DND-41 (cell line): ENCODE data around the gene TAF1L.

Experiments used
- CTCF ChIP-seq: IDR thresholded peaks from 2 replicates; pipeline ENCODE4 v1.5.1; 2012; ENCODE audit warnings: borderline replicate concordance, low read length, moderate library complexity, mild to moderate bottlenecking; ENCODE audit not compliant: poor library complexity, severe bottlenecking; ENCODE audit errors: extremely low read depth
- EZH2 ChIP-seq: IDR thresholded peaks from 3 replicates; pipeline ENCODE4 v1.6.1; 2012; ENCODE audit warnings: borderline replicate concordance, low read depth, mild to moderate bottlenecking, moderate library complexity, low read length, inconsistent platforms; ENCODE audit not compliant: severe bottlenecking

DNA sequence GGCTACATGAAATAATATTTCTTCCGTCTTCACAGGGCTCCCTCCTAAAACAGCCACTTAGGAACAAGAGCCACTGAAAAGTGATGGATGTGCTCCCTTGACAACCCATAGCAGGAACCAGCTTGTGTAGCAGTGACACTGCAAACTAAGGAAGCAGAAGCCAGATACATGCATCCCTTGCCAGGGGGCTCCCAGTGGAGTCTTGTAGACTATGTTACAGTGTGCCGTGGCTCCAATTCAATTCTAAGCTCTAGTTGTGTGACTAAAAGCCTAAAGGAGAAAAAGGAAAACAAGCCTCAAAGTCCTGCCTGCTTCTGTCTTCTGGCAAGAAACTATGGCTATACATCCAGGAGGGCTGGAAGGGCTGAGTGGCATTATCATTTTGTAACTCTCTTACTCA, 12.2 kb upstream of the TAF1L start:
- TF ChIP-seq CTCF (no peak), EZH2 (no peak)
